Measurements from ENCODE around the gene SPATA46.

Gene SPATA46

DNA sequence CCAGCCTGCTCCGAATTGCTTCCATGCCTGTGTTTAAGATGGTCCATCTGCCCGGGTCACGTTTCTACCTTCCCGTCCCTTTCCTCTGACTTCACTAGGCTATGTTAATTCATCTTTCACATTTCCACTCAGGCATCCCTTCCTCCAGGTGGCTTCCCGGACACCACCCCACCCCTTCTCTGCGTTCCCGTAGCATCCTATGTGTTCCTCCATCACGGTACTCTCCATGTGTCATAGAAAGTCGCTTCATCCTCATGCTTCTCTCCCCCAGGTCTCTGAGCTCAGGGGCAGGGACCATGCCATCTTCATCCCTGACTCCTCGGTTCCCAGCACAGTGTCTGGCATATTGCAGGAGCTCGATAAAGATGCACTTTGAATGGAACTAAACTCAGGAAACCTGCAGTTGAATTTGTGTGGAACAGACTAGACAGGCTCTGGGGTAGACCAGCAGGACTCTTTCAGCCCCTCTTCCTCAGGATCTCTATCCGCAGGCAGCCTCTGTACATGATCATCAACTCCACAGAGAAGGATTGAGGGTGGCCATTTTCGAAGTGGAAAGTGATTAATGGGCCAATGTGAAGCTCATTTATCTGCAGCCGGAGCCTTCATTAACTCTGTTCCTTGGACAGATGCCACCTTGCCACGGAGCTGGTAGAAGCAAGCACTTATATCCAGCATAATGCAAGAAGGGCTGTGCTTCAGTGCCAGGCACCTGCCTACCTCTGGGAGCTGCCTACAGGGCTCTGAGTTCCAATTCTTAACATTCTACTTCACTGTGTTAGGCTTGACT is 13.9 kb upstream of the SPATA46 start:
- DNase-seq, result no peak

DNA sequence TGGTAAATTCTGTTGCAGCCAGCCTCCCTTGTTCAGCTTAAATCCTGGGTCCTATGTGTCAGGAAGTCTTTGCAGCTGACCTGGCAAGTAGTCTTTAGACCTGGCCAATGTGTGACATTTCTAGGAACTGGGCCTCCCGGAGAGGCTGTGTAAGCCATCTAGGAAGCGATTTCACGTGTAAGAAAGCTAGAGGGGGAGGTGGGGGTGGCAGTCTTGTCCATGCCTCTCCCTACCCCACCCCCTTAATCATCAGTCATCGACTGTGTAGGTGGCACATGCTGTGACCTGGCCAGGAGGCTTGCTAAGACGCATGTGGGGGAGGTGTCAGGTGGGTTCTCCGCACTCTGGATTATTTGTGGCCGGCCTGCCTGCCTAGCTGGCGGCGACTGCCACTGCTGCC is 13.3 kb upstream of the SPATA46 start:
- no peak for DNase-seq

DNA sequence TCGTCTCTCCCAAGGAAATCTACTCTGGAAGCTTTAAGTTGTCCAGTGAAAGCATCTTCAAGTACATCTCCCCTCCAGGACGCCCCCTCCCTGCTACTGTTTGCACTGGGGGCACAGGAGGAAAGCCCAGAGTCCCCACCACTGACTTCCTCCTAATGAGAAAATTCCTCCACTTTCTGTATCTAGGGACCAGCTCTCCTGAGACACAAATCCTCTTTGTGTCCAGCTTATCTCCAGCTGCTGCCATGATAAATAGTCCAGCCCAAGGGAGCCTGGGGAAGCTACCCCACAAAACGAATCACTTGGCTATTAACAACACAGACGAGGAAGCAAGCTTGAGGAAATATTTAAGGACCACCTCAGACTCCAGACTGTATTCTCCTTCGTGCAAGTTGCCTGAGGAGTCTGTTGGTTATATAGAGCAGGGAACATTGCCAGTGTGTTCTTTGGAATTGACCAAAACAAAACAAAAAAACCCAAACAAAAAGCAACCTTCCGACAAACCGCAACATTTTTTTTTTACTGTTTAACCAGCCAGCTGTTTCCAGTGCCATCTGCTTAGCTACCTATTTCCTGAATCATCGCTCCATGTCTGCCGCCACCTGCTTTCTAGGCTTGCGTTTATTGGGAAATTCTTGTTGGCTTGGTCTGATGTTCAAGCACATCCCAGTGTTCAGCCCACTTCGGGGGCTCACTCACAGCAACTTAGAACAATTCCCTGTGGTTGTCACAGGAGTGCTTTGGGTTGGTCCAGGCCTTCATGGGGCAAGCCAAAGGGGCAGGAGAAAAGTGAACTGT is 12.6 kb upstream of the SPATA46 start:
- no peak for DNase-seq

DNA sequence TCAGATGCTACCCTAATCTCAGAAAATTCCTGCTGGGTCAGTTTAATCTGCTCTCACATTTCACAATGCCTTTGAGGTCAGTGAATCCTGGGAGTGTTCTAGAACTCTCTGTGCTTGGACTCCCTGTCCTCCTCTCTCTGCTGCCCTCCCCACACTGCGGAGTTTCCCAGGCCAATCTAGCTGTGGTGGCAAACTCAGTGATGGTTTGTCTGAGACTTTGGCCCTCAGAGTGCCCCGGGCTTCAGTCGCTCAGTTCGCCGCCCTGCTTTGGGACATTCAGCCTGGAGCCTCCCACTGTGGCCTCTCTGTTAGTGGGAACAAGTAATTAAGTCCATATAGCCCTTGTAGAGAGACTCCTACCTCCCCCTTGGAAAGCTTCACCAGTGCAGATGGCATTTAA is 12.0 kb upstream of the SPATA46 start:
- no peak for DNase-seq

DNA sequence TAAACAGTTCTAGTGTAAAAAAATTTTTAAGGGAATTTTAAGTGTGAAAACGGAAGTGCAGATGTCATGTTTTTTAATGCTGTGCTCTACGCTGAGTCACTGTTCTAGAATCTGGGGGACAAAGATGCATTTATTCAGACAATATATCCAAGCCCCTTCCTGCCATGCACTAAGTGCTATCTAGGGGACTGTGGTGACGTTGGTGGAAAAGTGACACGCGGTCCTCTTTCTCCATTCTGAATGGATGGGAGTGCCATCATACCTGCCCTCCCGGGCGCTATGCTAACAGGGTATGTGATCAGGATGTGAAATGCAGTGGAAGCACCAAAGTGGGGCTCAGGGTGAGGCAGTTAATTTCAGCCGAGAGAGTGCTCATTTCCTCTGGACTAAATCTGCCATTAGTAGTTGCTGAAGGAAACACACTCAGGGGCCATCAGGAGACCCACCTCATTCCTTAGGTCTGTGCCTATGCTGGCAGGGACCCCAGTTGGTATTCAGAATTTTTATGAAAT is 11.5 kb upstream of the SPATA46 start:
- DNase-seq, result no peak

DNA sequence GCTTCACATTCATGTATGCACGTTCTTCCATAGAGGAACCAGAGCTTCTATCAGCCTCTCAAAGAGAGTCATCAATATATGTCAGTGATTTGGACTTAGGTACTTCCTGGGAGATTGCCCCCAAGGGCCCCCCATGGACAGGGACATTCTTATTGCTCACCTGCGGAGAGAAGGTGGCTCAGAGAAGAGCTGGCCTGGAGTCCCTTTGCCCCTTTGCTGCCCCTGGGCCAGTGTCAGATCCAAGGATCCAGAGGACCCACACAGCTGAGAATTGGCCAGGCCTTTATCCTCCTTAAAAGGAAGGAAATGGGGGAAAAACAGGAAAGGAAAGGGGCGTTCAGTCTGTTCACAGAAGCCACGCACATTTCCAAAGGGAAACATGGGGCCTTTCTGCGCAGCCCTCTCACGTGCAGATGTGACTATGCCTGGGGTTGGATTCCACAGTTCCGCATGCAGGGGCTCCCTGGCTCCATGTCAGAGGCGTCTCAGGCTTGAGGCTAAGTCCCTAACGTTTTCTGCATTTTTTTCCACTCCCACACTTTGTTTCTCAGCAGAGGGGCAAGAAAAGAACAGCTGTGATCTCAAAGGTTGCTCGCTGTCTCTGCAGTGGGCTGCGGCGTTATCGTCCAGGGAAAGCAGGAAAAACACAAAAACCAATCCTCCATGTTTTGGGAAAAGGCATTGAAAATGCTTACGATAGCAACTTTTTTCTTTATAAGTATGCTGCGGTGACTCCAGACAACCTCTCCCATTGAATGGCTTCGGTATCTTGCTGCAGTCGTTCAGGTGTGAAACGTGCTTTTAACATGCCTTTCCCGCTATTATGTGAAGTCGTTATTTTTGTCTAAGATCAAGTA is 10.8 kb upstream of the SPATA46 start:
- DNase-seq, result no peak

DNA sequence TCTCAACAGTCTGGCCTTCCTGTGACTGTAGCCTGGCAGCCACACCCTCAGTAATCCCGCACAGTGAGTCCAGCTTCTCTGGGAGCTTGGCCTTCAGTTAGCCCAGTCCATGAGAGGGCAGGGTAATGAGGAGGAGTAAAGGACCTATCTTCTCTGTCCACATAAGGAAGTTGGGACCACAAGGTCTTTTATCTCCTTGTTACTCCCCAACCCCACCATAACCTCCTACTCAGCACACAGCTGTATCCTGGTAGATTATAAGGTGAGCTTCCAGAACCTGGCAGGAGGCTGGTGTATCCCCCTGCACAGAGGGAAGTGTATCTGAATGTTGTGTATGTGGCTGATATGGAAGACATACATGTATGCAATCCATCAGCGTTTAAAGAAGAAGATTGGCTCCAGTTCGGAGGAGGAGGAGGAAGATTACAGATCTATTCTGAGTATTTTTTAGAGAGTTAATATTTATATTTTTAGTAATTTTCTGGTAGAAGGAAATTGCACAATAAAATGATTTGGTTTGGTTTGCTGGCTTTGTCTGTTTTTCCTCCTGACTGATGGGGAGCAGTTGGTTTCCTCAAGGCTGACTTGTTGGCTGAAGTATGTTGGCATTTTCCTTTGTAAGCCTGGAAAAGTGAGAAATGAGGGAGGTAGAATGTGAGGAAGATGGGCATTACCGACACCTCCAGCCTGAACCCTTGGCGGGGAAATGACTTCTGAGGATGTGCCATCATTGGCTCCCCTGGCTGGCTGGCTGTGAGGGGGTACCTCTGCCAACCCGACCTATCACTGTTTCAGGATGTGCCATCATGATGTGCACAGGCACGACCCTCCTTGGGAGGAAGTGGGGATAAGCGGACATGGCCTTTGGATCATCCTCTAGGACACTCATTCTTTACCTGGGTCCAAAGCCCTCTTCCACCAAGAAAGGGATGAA is 9.9 kb upstream of the SPATA46 start:
- DNase-seq, result no peak

DNA sequence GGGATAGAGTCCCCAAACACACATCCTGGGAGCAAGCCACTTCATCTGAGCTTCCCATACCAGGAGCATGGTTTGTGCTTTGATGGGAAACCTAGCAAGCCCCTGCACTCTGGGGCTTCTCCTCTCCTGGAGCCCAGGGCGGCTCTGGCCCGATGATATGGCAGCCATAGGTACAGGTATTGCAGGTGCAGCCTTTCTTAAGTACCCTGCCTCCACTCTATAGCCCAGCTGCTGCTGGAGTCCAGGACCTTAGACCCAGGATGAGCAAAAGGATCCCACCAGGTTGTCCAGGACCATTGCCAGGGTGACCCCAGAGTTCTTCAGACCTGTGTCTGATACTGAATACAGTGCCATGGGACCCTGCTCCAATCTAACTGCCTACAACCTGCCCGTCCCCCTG is 9.0 kb upstream of the SPATA46 start:
- no peak for DNase-seq

DNA sequence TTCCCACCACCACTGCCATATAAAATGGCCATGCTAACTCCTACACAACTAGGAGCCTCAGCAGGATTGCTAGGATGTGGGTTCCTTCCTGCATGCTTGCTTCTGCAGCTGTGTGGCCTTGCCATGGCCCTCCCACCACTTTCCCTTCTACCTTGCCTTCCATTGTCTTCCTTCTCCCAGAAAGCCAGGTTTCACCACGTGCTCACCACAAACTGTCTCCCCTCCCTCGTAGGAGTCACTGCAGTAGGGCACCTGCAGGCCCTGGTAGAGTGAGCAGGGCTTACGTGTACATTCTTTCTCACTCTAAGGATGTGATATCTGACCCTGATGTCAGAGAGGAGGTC is 8.6 kb upstream of the SPATA46 start:
- DNase-seq, result no peak

DNA sequence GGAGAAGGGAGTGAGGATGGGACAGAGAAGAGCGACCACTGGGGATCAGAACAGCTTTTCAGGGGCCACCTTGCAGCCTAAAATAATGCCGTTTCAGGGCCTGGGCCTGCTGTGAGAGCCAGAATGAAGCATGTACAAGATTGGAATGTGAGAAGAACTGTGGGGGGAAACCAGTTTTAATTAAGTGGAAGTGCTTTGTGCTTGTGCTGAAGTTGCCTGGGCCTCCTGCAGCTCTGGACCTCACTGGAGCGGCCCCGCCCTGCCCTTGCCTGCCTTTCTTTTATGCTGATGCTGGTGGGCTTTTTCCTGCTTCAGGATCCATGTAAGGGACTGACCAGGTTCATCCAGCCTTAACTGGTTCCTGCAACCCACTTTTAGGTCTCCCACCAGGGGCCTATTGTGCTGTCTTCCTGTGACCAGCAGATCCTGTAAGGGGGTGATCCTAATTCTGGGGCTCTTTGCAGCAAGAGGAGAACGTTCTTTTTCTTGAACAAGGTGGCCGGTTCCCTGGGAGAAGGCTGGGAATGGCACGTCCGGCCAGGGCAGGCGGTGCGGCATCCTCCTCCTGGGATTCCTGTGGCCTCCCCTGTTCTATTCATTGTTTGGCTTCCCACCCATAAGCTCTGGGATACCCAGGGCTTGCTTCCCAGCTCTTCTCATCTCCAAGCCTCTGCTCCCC is 8.1 kb upstream of the SPATA46 start:
- no peak for DNase-seq

DNA sequence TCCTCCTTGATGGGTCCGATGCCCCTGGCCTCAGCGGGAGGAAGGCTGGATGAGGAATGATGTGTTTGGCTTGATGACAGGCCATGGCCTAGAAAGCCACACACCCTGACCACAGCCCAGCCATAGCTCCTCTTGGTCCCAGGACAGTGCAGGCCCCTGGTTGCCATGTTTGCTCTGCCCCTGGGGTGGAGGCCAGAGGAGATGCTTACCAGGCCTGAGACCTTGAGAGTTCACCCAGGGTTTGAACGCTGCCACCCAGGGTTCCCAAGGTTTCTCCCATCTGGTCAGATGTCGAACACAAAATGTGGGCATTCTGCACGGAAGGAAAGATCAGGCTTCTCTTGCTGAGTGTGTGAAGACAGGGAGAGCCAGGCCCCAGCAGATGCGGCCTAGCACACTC is 7.5 kb upstream of the SPATA46 start:
- no peak for DNase-seq

DNA sequence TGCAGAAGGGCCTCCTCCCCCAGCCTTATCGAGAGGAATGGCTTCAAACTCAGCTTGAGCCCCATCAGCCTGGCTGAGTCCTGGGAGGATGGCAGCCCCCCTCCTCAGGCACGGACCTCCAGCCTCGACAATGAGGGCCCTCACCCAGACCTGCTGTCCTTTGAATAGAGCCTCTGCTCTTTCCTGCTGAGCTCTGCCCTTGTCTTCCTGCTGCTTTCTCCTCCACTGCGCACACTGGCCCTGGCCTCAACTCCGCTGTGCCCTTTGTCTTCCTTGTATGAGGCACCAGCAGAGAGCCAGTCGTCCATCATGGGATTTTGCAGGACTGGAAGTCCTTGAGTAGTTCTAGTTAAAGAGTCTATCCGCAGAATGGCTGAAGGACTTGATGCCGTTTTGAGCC is 6.9 kb upstream of the SPATA46 start:
- no peak for DNase-seq

DNA sequence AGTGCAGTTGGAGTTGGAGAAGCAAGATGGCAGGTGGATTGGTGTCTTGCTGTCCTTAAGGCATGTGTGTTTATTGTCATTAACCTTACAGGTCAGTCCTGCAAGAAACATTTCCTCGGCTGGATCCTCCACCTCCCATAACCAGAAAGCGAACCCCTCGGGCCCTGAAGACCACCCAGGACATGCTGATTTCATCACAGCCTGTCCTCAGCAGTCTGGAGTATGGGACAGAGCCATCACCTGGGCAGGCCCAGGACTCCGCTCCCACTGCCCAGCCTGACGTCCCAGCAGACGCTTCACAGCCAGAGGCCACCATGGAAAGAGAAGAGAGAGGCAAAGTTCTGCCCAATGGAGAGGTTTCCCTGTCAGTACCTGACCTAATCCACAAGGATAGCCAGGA is 6.4 kb upstream of the SPATA46 start:
- no peak for DNase-seq

DNA sequence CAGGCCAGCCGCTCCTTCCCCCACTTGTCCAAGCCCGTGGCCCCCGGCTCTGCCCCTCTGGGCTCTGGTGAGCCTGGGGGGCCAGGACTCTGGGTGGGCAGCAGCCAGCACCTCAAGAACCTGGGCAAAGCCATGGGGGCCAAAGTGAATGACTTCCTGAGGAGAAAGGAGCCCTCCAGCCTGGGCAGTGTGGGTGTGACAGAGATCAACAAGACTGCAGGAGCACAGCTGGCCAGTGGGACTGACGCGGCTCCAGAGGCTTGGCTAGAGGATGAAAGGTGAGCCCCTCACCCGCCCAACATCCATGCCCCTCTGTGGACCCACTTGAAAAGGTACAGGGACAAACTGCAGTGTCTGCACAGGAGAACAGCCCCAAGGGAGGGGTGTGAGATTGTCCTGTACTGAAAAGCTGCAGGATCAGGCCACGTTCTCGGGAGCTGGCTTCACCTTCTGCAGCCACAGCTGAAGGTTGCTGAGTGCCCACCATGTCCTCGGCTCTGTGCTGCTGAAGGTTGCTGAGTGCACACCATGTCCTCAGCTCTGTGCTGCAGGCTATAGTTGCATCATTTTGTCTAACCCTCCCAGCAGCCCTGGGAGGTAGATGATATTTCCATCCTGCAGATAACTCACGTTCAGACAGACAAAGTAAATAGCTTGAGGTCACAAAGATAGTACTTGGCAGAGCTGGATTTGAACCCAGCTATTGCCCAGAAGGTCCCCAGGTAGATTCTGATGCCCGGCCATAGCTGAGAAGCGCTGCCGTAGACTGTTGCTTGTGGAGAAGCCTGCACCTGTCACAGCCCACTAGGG is 5.5 kb upstream of the SPATA46 start:
- DNase-seq, result no peak

DNA sequence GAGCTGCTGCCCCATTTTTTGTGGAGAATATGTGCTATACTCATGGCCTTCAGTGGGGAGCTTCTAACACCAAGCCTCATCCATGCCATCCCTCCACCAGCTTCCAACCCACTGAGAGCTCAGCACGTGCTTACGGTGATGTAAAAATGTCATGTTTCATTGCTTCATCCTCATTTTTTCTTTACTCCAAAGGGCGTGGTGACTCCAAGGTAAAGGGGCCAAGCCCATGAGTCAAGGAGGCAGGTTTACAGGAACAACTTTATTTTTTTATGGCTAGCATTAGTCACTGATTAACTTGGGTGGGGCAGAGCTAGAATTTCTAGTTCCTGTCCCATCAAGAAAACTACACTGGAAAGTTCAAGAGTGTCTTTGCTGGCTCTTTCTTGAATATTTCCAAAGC is 4.7 kb upstream of the SPATA46 start, which contains the start of gene C1orf226:
Gene C1orf226, plus strand, starts transcription at position 346 of the 400 bp plus-strand sequence. CDS start 174 bp downstream, outside the sequence.
- DNase-seq, result no peak

DNA sequence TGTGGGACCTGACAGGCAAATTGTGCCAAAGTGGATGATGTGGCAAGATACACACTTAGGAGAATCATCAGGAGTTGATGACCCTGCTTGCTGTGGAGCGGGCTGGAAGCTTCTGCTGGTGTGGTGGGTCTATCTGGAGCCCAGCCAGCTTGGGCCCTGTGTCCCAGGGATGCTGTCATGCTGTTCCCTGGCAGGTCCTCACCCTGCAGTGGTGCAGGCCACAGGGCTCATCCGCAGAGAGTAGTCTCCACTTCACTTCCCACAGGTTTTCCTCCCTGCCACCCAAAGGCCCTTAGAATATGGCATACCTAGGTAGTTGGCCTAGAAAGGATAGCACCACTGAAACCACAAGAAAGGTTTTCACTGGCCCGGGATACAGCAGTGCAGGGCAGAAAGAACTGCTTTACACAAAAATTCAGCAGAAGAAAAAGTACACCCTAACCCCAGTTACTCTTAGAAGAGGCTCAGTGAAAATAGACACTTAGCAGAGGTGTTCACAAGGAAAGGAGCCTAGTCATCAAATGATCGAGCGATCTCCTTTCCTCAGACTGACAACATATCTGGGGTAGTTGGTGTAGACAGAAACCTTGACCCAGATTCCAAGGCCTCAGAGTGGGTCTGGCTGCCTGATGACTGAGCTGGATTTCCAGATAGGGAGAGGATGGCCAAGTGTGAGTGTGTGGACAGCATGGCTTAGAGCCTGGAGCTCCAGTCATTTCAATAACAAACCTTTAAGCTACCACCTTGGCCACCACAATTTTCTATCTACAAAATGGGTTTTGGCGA is 3.6 kb upstream of the SPATA46 start:
- DNase-seq, result no peak

DNA sequence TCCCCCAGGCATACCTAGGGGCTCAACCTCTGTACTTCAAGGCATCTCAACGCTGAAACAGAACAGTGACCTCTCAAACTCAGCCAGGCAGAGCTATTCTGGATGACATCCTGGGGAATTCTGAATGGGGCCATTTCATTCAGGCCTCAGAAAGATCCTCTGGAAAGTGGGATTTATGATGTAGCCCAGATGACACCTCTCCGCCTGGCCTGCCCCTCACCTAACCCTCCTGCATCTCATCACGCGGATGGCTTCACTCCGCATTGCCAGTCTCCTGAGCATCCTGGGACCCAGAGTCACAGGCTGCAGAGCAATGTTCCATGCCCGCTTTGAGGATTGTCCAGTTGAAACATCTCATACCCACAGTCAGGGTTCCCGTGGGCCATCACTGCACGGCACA is 1.2 kb downstream of the SPATA46 start:
- DNase-seq, result no peak

DNA sequence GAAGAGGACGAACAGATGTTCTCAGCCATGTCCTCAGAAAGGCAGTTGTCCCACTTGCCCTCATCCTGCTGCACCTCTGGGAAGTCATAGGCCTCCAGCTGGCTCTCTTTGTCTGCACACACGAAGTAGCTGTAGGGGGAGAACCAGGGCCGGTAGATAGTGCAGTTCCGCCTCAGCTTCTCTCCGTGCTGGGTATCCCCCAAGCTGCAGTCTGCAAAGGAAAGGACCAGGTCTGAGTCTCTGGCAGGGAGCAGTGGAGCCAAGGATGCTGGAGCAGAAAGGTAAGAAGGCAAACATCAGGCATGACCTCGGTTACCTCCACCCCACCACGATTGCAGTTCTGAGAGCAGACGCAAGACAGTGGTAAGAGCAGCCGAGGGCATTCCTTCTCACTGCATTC is 2.2 kb downstream of the SPATA46 start:
- DNase-seq, result no peak

DNA sequence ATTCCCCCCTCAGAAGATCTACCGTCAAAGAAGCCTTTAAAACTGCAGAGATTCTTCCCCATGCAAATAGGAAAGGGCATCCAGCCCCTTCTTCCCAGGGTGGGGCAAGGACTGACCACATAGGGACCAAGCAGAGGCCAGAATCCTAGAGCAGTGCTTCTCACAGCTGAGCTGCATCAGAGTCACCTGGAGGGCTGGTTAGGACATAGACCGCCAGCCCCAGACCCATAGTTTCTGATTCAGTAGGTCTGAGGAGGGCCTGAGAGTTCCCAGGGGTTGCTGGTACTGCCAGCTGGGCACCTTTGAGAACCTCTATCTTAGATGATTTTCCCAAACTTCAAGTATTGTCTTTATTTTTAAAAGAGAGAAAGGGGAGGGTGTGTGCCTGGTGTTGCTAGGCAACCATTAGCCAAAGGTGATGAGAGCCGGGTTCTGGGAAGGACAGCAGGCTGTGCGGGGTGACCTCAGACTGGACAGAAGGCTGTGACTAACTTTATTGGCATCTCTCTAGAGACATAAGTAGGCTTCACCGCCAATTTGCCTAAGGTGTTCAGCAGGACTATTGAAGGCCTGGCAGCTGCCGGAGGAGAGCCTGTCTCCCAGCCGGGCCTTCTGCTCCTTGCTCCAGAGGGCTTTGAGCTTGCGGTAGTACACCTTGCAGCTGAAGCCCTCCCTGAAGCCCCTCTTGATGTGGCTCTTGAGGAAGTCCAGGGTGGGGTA is 3.0 kb downstream of the SPATA46 start:
- no peak for DNase-seq
